Activated CD4-positive, alpha-beta T cell treated with anti-CD3 and anti-CD28 coated beads, Interleukin-2, amount 10 ng/mL, durations not matched to agents 7 days and 5 days (primary cell): ENCODE results near the gene FRAS1. TPM values are rescaled to one million over a fixed set of nuclear protein-coding genes. Genes with fewer than 3 reads are reported as not detected.
"Not testable (repeated sequence)": the region's sequence is repeated elsewhere in the genome, so short reads cannot be mapped to it uniquely, and the experiment has no call there.

ENCODE experiments used
- CTCF ChIA-PET: fragments of 350-600 bp; sonication (Branson Sonifier 250); formaldehyde crosslinking; loops from one replicate; lab custom pipeline; 2021; ENCODE audit warnings: antibody characterized with exemption; lab: Charles Lee
- POLR2A ChIA-PET: fragments of 350-600 bp; sonication (Branson Sonifier 250); formaldehyde crosslinking; loops from one replicate; lab custom pipeline; 2021; ENCODE audit warnings: antibody characterized with exemption; lab: Charles Lee
- DNase-seq: peaks from one replicate; pipeline ENCODE4 v3.0.0-alpha.2; 2020
- H3K27ac Mint-ChIP-seq: one replicate; pipeline ENCODE4 v1.8.0; 2021; ENCODE audit warnings: mild to moderate bottlenecking, moderate library complexity, mixed read lengths
- H3K27me3 Mint-ChIP-seq: one replicate; pipeline ENCODE4 v1.8.0; 2021; ENCODE audit warnings: mixed read lengths
- H3K36me3 Mint-ChIP-seq: one replicate; pipeline ENCODE4 v1.8.0; 2021; ENCODE audit warnings: low read depth, mixed read lengths
- H3K4me1 Mint-ChIP-seq: one replicate; pipeline ENCODE4 v1.8.0; 2021; ENCODE audit warnings: mixed read lengths
- H3K4me3 Mint-ChIP-seq: one replicate; pipeline ENCODE4 v1.8.0; 2021; ENCODE audit warnings: mild to moderate bottlenecking, moderate library complexity, mixed read lengths
- H3K9me3 Mint-ChIP-seq: one replicate; pipeline ENCODE4 v1.8.0; 2021; ENCODE audit warnings: mixed read lengths
- total RNA-seq, 2 experiments: library from RNA; stranded (reverse); gene quantifications; one replicate each; pipeline ENCODE4 v1.2.3, GENCODE V29; 2021

Gene FRAS1
- total RNA-seq, 2 experiments from 2014 or later: not detected

DNA sequence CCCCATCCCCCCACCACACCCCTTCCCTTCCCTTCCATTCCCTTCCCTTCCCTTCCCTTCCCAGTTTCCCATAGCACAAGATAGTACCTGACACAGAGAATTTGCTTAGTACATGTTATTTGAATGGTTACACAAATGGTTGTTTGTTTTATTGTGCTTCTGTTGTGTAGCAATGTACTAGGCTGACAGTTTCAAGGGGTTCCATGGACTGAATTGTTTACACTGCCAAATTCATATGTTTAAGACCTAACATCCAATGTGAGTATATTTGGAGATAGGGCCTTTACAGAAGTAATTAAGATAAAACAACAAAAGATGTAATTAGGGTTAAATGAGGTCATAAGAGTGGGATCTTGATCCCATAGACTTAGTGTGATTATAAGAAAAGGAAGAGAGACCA, 133.5 kb downstream of the FRAS1 start:
- ChIA-PET POLR2A (no interaction called here), CTCF (no interaction called here)
- peaks cover 3% of the 10 kb centered on the region for H3K27me3 Mint-ChIP-seq
- H3K4me3 Mint-ChIP-seq: no peak overlapping the region
- H3K36me3 Mint-ChIP-seq: no peaks in the 10 kb centered on the region
- peaks cover 4% of the 10 kb centered on the region for H3K9me3 Mint-ChIP-seq
- H3K4me1 Mint-ChIP-seq: no peaks in the 10 kb centered on the region
- no peak overlapping the region for H3K27ac Mint-ChIP-seq
- no peak for DNase-seq

DNA sequence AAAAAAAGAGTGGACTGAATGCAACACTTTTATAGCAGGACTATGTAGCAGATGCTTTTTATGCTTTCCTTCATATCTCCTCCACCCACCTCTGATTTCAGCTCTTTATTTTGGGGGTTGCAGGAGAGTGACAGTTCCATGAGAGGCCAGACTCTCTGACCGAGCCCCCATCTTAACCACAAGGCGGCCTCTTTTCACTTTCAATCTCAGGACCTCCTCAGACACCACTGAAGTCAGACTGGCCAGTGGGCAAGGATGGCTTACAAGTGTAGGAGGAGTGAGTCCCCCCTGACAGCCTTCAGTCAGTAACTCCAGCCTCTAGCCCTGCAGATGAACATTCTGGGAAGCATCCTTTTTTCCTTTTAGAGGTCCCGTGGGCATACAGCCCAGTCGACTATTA, 140.8 kb downstream of the FRAS1 start:
- POLR2A ChIA-PET: no interaction called here
- CTCF ChIA-PET: no interaction called here

DNA sequence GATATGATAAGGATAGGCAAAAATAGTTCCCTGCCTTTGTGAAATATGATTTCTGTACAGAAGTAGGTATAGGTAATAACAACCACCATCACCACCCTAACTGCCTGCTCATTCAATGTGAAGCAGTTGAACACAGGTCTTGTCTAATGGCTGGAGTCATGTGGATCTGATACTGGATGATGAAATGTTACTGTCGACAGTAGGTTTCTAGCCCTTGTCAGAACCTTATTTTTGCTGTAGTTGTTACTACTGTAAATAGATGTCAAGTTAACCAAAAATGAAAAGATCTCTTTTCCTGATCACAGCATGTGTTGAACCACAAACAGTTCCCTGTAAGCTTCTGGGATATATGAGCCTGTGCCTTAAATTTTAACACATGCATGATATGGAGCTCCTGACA, 142.9 kb downstream of the FRAS1 start:
- Mint-ChIP-seq H3K27me3 (peaks cover 4% of the 10 kb centered on the region), H3K36me3 (no peaks in the 10 kb centered on the region), H3K4me1 (no peaks in the 10 kb centered on the region), H3K9me3 (no peaks in the 10 kb centered on the region), H3K27ac (no peak overlapping the region), H3K4me3 (no peak overlapping the region)
- no peak for DNase-seq
- POLR2A ChIA-PET: no interaction called here
- CTCF ChIA-PET: interaction anchor here (0.6 kb wide), 1 partner anchor 576 kb away, joined by 3 read pairs; no protein-coding TSS in a partner anchor

More for the DNA sequence above, 140.8 kb downstream of the FRAS1 start:
- Mint-ChIP-seq H3K9me3 (peaks cover 1% of the 10 kb centered on the region), H3K36me3 (no peaks in the 10 kb centered on the region), H3K27me3 (no peaks in the 10 kb centered on the region), H3K27ac (no peak overlapping the region), H3K4me1 (no peaks in the 10 kb centered on the region), H3K4me3 (no peak overlapping the region)
- no peak for DNase-seq

DNA sequence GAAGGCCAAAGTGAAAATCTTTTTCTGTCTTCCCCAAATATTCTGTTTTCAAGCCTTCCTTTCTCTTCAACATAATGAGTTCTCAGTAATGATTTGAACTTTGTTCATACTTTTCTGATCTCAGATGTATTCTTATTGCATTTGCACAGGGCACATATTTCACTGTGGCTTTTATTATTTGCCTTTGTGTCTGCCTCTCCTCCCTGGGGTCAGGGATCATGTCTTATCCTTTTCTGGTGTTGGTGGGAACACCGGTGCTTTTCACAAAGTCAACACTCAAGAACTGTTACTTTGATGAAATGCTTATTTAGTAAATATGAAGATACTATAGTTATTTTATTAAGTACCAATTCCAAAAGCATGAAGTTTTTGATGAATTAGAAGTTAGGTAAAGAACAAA, 143.8 kb downstream of the FRAS1 start:
- peaks cover 6% of the 10 kb centered on the region for H3K27me3 Mint-ChIP-seq
- H3K36me3 Mint-ChIP-seq: no peaks in the 10 kb centered on the region
- no peaks in the 10 kb centered on the region for H3K4me1 Mint-ChIP-seq
- no peaks in the 10 kb centered on the region for H3K9me3 Mint-ChIP-seq
- ChIA-PET CTCF (no interaction called here), POLR2A (no interaction called here)
- H3K27ac Mint-ChIP-seq: no peak overlapping the region
- DNase-seq: no peak
- no peak overlapping the region for H3K4me3 Mint-ChIP-seq

DNA sequence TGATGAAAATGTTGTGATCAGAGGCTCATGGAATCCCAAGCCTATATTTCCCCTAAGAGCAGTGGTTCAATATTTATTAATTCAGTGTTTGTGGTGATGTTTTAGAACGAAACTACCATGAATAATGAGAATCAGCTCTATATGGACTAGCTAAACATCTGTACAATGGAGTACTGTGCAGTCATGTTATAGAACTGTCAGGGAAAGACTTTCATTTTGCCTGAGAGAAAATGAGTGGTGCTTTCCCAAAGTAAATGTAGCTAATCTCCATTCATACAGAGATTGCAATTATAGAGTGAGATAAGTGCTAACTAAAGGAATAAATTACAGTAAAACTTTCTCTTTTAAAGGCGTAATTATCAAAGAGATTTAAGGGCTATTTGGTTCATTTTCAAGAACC, 147.1 kb downstream of the FRAS1 start:
- Mint-ChIP-seq H3K27me3 (peaks cover 8% of the 10 kb centered on the region), H3K4me3 (no peak overlapping the region), H3K36me3 (no peaks in the 10 kb centered on the region), H3K4me1 (no peaks in the 10 kb centered on the region), H3K27ac (no peak overlapping the region), H3K9me3 (no peaks in the 10 kb centered on the region)
- POLR2A ChIA-PET: no interaction called here
- no peak for DNase-seq
- CTCF ChIA-PET: no interaction called here

DNA sequence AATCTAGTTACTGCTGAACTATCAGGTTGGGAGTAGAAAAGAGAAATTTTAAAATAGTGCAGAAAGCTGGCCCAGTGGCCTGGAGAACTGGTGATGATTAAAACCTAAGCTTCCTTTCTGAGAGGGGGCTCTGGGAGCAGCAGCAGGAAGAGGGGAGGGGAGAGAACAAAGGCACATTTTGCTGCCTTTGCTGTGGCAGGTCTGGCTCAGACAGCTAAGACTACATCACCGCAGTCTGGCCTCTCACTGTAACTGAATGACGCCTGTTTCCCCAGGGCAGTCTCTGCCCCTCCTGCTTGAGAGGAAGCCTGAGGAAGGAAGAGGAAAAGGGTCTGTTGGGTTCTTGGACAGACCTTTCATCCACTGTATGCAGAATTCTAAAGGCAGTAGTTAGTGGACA, 148.5 kb downstream of the FRAS1 start:
- ChIA-PET POLR2A (no interaction called here), CTCF (no interaction called here)
- no peaks in the 10 kb centered on the region for H3K9me3 Mint-ChIP-seq
- no peaks in the 10 kb centered on the region for H3K36me3 Mint-ChIP-seq
- no peak overlapping the region for H3K27ac Mint-ChIP-seq
- no peak overlapping the region for H3K4me3 Mint-ChIP-seq
- no peak for DNase-seq
- no peaks in the 10 kb centered on the region for H3K4me1 Mint-ChIP-seq
- peaks cover 11% of the 10 kb centered on the region for H3K27me3 Mint-ChIP-seq

DNA sequence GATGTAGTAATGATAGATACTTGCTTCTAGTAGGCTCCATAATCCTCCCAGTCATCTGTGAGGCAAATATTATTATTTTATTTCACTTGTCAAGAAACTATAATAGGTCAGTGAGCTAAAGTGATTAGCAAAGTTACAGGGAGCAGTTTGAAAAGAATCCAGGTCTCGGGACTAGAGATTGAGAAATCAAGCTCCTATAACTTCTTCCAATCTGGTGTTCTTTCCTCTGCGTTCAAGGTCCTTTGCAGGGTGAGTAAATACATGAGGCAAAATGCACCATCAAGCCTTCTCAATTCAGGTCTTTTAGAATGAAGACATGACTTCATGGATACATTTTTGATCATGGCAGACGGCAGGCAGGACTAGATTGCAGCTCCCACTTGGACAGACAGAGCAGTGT, 150.4 kb downstream of the FRAS1 start:
- no peaks in the 10 kb centered on the region for H3K36me3 Mint-ChIP-seq

DNA sequence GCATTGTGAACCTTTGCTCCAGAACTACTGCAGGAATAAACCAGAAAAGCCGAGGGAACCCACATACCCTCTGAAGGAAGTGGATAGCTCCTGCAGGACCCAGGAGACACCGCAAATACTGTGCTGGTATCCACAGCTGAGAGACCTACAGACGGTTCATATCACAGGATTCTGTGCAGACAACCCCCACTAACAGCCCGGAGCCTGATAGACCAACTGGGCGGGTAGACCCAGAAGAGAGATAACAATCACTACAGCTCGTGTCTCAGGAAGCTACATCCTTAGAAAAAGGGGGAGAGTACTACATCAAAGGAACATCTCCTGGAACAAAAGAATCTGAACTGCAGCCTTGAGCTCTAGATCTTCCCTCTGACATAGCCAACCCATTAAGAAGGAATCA, 150.8 kb downstream of the FRAS1 start:
- H3K4me1 Mint-ChIP-seq: no peaks in the 10 kb centered on the region
- ChIA-PET CTCF (interaction anchor here (0.6 kb wide), 1 partner anchor 44 kb away, joined by 3 read pairs; no protein-coding TSS in a partner anchor), POLR2A (no interaction called here)

More for the DNA sequence above, 150.4 kb downstream of the FRAS1 start:
- Mint-ChIP-seq H3K27ac (no peak overlapping the region), H3K4me3 (no peak overlapping the region), H3K9me3 (no peaks in the 10 kb centered on the region), H3K4me1 (no peaks in the 10 kb centered on the region), H3K27me3 (peaks cover 11% of the 10 kb centered on the region)
- DNase-seq: no peak
- ChIA-PET POLR2A (no interaction called here), CTCF (interaction anchor here (0.6 kb wide), 1 partner anchor 44 kb away, joined by 3 read pairs; no protein-coding TSS in a partner anchor)

DNA sequence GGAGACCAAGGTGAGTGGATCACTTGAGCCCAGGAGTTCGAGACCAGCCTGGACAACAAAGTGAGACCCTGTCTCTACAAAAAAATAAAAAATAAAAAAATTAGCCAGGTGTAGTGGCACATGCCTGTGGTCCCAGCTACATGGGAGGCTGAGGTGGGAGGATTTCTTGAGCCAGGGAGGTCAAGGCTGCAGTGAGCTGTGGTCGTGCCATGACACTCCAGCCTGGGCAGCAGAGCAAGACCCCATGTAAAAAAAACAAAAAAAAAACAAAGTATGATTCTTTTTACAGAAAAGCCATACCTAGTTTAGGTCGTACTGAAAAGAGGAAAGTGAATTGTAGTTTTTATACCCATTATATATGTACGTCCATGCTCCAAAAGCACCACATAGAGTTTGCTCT, 151.8 kb downstream of the FRAS1 start:
- H3K36me3 Mint-ChIP-seq, H3K4me3 Mint-ChIP-seq, CTCF ChIA-PET, H3K9me3 Mint-ChIP-seq, DNase-seq, H3K27ac Mint-ChIP-seq, POLR2A ChIA-PET, H3K4me1 Mint-ChIP-seq: not testable (repeated sequence)
- H3K27me3 Mint-ChIP-seq: peaks cover 11% of the 10 kb centered on the region

More for the DNA sequence above, 150.8 kb downstream of the FRAS1 start:
- Mint-ChIP-seq H3K9me3 (no peaks in the 10 kb centered on the region), H3K27ac (no peak overlapping the region), H3K36me3 (no peaks in the 10 kb centered on the region), H3K4me3 (no peak overlapping the region), H3K27me3 (peaks cover 11% of the 10 kb centered on the region)
- DNase-seq: no peak

DNA sequence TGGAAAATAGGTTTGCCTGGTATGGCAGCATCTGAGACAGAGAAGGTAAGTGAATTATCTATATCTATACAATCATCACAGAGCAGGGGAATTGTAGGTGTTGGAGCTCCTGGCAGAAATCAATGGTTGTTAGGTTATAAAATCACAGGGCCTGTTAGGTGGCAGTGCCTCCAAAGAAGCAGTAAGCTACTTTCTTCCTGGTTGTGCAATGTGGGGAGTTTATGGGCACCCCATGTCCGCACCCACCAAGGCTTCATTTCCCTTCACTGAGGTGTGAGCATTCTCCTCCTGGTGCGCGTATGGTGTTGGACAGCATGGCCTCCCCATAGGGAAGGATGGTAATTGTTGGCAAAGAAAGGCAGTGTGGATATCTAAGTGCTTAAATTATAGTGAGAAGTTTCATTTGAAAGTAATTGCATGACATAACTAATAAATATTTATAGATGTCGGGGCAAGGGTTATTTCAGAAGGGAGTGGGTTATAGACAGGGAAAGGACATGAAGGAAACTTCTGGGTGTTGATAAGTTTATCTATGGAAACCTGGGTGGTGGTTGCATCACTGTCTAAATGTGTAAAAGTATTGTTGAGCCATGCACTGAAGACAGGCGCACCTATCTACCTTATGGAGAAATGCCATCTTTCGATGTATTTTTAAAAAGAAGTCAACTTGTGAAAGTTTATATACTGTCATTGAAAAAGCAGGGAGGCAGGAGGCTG, 153.7 kb downstream of the FRAS1 start:
- no peaks in the 10 kb centered on the region for H3K9me3 Mint-ChIP-seq
- ChIA-PET POLR2A (no interaction called here), CTCF (no interaction called here)
- H3K27me3 Mint-ChIP-seq: peaks cover 7% of the 10 kb centered on the region
- no peak for DNase-seq
- no peak overlapping the region for H3K4me3 Mint-ChIP-seq
- H3K4me1 Mint-ChIP-seq: no peaks in the 10 kb centered on the region
- H3K36me3 Mint-ChIP-seq: no peaks in the 10 kb centered on the region
- H3K27ac Mint-ChIP-seq: no peak overlapping the region

DNA sequence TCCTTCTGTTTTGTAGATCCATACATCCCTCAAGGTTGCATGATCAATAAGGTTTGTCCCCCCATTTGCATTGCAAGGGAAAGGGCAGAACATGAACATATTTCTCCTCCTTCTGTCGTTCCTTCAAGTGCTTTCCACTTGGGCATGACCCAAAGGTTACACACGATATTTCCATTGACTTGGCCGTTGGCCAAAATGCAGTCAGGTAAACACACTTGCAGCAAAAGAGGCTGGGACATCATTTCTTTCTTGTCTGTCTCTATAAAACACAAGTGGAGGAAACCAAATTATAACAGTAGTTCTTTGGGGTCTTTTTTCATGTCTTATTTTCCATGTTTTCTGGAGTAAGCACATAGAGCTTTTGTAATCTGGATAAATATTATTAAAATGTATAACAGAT, 156.1 kb downstream of the FRAS1 start:
- H3K27me3 Mint-ChIP-seq: peaks cover 4% of the 10 kb centered on the region
- no peaks in the 10 kb centered on the region for H3K36me3 Mint-ChIP-seq
- no peak overlapping the region for H3K27ac Mint-ChIP-seq
- DNase-seq: no peak
- no peaks in the 10 kb centered on the region for H3K9me3 Mint-ChIP-seq
- ChIA-PET CTCF (no interaction called here), POLR2A (no interaction called here)
- H3K4me3 Mint-ChIP-seq: no peak overlapping the region
- no peaks in the 10 kb centered on the region for H3K4me1 Mint-ChIP-seq

DNA sequence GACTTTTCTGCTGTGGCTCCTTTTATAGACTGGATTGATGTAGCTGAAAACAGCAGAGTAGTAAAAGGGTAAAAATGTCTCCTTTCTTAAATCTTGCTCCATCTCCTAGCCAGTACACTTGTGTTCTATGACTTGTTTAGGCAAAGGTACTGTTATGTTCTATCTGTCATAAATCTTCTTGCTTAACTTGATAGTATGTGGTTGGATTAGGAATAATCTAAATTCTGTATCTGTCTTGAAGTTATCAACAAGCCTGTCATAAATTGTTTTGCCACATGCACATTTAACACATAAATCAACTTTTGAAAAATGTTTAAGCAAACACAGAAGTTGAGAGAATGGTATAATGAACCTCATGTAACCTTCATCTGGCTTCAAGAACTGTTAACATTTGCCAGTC, 157.0 kb downstream of the FRAS1 start:
- Mint-ChIP-seq H3K27ac (no peak overlapping the region), H3K36me3 (no peaks in the 10 kb centered on the region), H3K27me3 (peaks cover 4% of the 10 kb centered on the region), H3K9me3 (no peaks in the 10 kb centered on the region), H3K4me1 (no peaks in the 10 kb centered on the region), H3K4me3 (no peak overlapping the region)
- ChIA-PET POLR2A (no interaction called here), CTCF (no interaction called here)
- no peak for DNase-seq

DNA sequence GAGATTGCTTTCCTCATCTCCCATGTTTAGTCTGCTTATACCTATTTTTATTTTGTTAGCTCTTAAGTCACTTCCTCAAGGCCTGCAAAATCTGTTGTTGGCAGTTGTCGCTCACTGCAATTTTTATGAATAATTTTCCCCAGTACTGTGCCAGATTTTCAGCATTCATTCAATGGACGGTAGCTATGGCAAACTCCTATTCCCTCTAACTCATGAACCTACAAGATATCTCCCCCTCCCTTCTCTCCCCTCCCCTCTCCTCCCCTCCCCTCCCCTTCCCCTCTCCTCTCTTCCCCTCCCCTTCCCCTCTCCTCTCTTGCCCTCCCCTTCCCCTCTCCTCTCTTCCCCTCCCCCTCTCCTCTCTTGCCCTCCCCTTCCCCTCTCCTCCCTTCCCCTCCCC, 160.4 kb downstream of the FRAS1 start:
- H3K27ac Mint-ChIP-seq: no peak overlapping the region
- POLR2A ChIA-PET: no interaction called here
- no peaks in the 10 kb centered on the region for H3K4me1 Mint-ChIP-seq
- DNase-seq: no peak
- CTCF ChIA-PET: no interaction called here
- no peaks in the 10 kb centered on the region for H3K9me3 Mint-ChIP-seq
- H3K36me3 Mint-ChIP-seq: no peaks in the 10 kb centered on the region
- H3K4me3 Mint-ChIP-seq: no peak overlapping the region
- peaks cover 1% of the 10 kb centered on the region for H3K27me3 Mint-ChIP-seq

DNA sequence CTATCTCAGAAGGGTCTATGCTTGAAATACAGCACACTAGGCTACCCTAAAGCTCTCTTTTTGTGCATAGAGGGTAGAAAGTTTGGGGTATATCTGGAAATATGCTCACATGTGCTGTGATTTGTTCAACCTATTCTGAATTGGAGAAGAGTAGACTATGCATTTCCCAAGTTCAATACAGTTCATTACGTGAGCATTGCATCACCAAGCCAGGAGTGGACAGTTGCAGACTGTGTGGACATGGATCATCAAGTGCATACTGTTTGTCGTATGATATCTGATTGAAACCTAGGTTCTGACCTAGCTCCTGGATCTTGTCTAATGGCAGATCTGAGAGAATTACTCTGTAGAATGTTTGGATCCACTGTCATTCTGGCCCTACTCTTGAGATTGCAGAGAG, 161.1 kb downstream of the FRAS1 start:
- Mint-ChIP-seq H3K9me3 (no peaks in the 10 kb centered on the region), H3K36me3 (no peaks in the 10 kb centered on the region), H3K27ac (no peak overlapping the region), H3K27me3 (peaks cover 1% of the 10 kb centered on the region), H3K4me1 (no peaks in the 10 kb centered on the region), H3K4me3 (no peak overlapping the region)
- CTCF ChIA-PET: no interaction called here
- POLR2A ChIA-PET: no interaction called here
- no peak for DNase-seq
